H9 (cell line): ENCODE results near the gene SLC25A27. TPM values are rescaled to one million over a fixed set of nuclear protein-coding genes. Genes with fewer than 3 reads are reported as not detected.

Experiments used
- DNase-seq: peaks from one replicate; pipeline ENCODE4 v3.0.0-alpha.2; 2017
- H2AFZ ChIP-seq: one replicate; pipeline ENCODE4 v1.6.1; 2013; ENCODE audit warnings: mild to moderate bottlenecking, low read length, control low read depth, moderate library complexity
- H2AK5ac ChIP-seq: 2 replicates; pipeline ENCODE4 v1.6.1; 2013; ENCODE audit warnings: low read length, control low read depth, mixed read lengths; ENCODE audit not compliant: insufficient read length
- H2BK120ac ChIP-seq: one replicate; pipeline ENCODE4 v1.6.1; 2013; ENCODE audit warnings: low read depth, mild to moderate bottlenecking, low read length, control low read depth, inconsistent platforms; ENCODE audit not compliant: poor library complexity, severe bottlenecking
- H2BK12ac ChIP-seq: 2 replicates; pipeline ENCODE4 v1.6.1; 2013; ENCODE audit warnings: low read length, control low read depth, mixed read lengths, low read depth; ENCODE audit not compliant: insufficient read length
- H2BK15ac ChIP-seq: 2 replicates; pipeline ENCODE4 v1.6.1; 2013; ENCODE audit warnings: low read depth, low read length, control low read depth
- H2BK20ac ChIP-seq: one replicate; pipeline ENCODE4 v1.6.1; 2013; ENCODE audit warnings: low read depth, mild to moderate bottlenecking, low read length, control low read depth, inconsistent platforms; ENCODE audit not compliant: poor library complexity, severe bottlenecking
- H2BK5ac ChIP-seq: 2 replicates; pipeline ENCODE4 v1.6.1; 2013; ENCODE audit warnings: low read length, control low read depth, mixed read lengths; ENCODE audit not compliant: insufficient read length
- H3K14ac ChIP-seq: 2 replicates; pipeline ENCODE4 v1.6.1; 2013; ENCODE audit warnings: low read length, control low read depth; ENCODE audit not compliant: insufficient read depth
- H3K18ac ChIP-seq: 2 replicates; pipeline ENCODE4 v1.6.1; 2013; ENCODE audit warnings: low read depth, mild to moderate bottlenecking, mixed read lengths, low read length, control low read depth; ENCODE audit not compliant: insufficient read length
- H3K23ac ChIP-seq: 2 replicates; pipeline ENCODE4 v1.6.1; 2013; ENCODE audit warnings: low read length, control low read depth, mixed read lengths, low read depth; ENCODE audit not compliant: insufficient read length
- H3K23me2 ChIP-seq: 2 replicates; pipeline ENCODE4 v1.6.1; 2013; ENCODE audit warnings: low read depth, mild to moderate bottlenecking, mixed read lengths, low read length, control low read depth; ENCODE audit not compliant: insufficient read length, poor library complexity, severe bottlenecking
- H3K27ac ChIP-seq: 2 replicates; pipeline ENCODE4 v1.5.1; 2013; ENCODE audit warnings: low read length, control low read depth, mixed read lengths, low read depth; ENCODE audit not compliant: insufficient read length
- H3K27me3 ChIP-seq: 2 replicates; pipeline ENCODE4 v1.6.1; 2013; ENCODE audit warnings: low read length, control low read depth, inconsistent platforms; ENCODE audit not compliant: insufficient read depth
- H3K4ac ChIP-seq: 2 replicates; pipeline ENCODE4 v1.6.1; 2013; ENCODE audit warnings: low read depth, mild to moderate bottlenecking, control low read depth, inconsistent platforms, low read length, moderate library complexity
- H3K4me1 ChIP-seq: 2 replicates; pipeline ENCODE4 v1.6.1; 2013; ENCODE audit warnings: low read length, control low read depth, inconsistent platforms; ENCODE audit not compliant: insufficient read depth
- H3K4me2 ChIP-seq: 2 replicates; pipeline ENCODE4 v1.6.1; 2013; ENCODE audit warnings: low read length, control low read depth, mixed read lengths; ENCODE audit not compliant: insufficient read length, insufficient read depth
- H3K56ac ChIP-seq: 2 replicates; pipeline ENCODE4 v1.6.1; 2013; ENCODE audit warnings: low read depth, mild to moderate bottlenecking, mixed read lengths, low read length, control low read depth; ENCODE audit not compliant: insufficient read length
- H3K79me1 ChIP-seq: 2 replicates; pipeline ENCODE4 v1.6.1; 2013; ENCODE audit warnings: low read depth, mild to moderate bottlenecking, moderate library complexity, low read length, control low read depth, inconsistent platforms; ENCODE audit not compliant: insufficient read depth, poor library complexity, severe bottlenecking
- H3K79me2 ChIP-seq: 2 replicates; pipeline ENCODE4 v1.6.1; 2013; ENCODE audit warnings: low read length, control low read depth, inconsistent platforms; ENCODE audit not compliant: insufficient read depth
- H3K9ac ChIP-seq: 2 replicates; pipeline ENCODE4 v1.6.1; 2013; ENCODE audit warnings: low read length, control low read depth, mixed read lengths; ENCODE audit not compliant: insufficient read length; ENCODE audit errors: extremely low read depth
- H3K9me3 ChIP-seq: one replicate; pipeline ENCODE4 v1.6.1; 2013; ENCODE audit warnings: low read depth, low read length, inconsistent platforms; ENCODE audit not compliant: control insufficient read depth
- H3T11ph ChIP-seq: one replicate; pipeline ENCODE4 v1.6.1; 2013; ENCODE audit warnings: mild to moderate bottlenecking, low read length, control low read depth, inconsistent platforms
- H4K20me1 ChIP-seq: one replicate; pipeline ENCODE4 v1.6.1; 2013; ENCODE audit not compliant: control insufficient read depth, insufficient read length, insufficient read depth
- H4K5ac ChIP-seq: 2 replicates; pipeline ENCODE4 v1.6.1; 2013; ENCODE audit warnings: low read depth, mild to moderate bottlenecking, mixed read lengths, low read length, control low read depth; ENCODE audit not compliant: insufficient read length
- H4K8ac ChIP-seq: replicated peaks from 2 replicates; pipeline ENCODE4 v1.6.1; 2013; ENCODE audit warnings: low read length, control low read depth, mixed read lengths, low read depth; ENCODE audit not compliant: insufficient read length
- H4K91ac ChIP-seq: 2 replicates; pipeline ENCODE4 v1.6.1; 2013; ENCODE audit warnings: low read depth, mild to moderate bottlenecking, moderate library complexity, mixed read lengths, low read length, control low read depth; ENCODE audit not compliant: insufficient read length
- H3K27ac Mint-ChIP-seq, 3 experiments: 2 replicates in 2 of 3; 3 replicates in 1 of 3; pipeline ENCODE4 v1.8.0; 2020 to 2021; ENCODE audit warnings: mixed read lengths in 3 of 3, mild to moderate bottlenecking in 1 of 3, moderate library complexity in 1 of 3
- H3K27me3 Mint-ChIP-seq: 2 replicates; pipeline ENCODE4 v1.8.0; 2021; ENCODE audit warnings: low read depth, mild to moderate bottlenecking, moderate library complexity, mixed read lengths
- H3K36me3 Mint-ChIP-seq, 3 experiments: 2 replicates in 2 of 3; 3 replicates in 1 of 3; pipeline ENCODE4 v1.8.0; 2020 to 2021; ENCODE audit warnings: low read depth in 3 of 3, mixed read lengths in 3 of 3; ENCODE audit not compliant: insufficient read depth in 1 of 3
- H3K4me1 Mint-ChIP-seq, 2 experiments: 2 replicates each; pipeline ENCODE4 v1.8.0; 2020; ENCODE audit warnings: mixed read lengths in 2 of 2
- H3K4me3 Mint-ChIP-seq, 2 experiments: 2 replicates in 1 of 2; 3 replicates in 1 of 2; pipeline ENCODE4 v1.8.0; 2020 to 2021; ENCODE audit warnings: mild to moderate bottlenecking in 2 of 2, mixed read lengths in 2 of 2, moderate library complexity in 1 of 2
- H3K9me3 Mint-ChIP-seq, 2 experiments: 2 replicates in 1 of 2; 3 replicates in 1 of 2; pipeline ENCODE4 v1.8.0; 2020; ENCODE audit warnings: mild to moderate bottlenecking in 2 of 2, mixed read lengths in 2 of 2, moderate library complexity in 1 of 2
- CTCF ChIP-seq: fragments of 200-600 bp; sonication (generic); conservative IDR thresholded peaks from 3 replicates; pipeline ENCODE4 v1.8.0; 2021; ENCODE audit warnings: antibody characterized with exemption, mild to moderate bottlenecking
- total RNA-seq: library from RNA; stranded (reverse); gene quantifications from 2 replicates; pipeline ENCODE4 v1.2.1, GENCODE V29; 2021

SLC25A27 gene
- total RNA-seq, 1 experiment from 2014 or later = 5.1 TPM

- H3K27me3 ChIP-seq = no peaks in the 10 kb centered on the region; the same call in 1 of the 2 replicates
- no peak overlapping the region for H3T11ph ChIP-seq
- Mint-ChIP-seq H3K9me3 (no peaks in the 10 kb centered on the region), H3K4me1 (peaks cover 6 to 7% of the 10 kb centered on the region in 2 experiments), H3K27ac (no peak overlapping the region), H3K27me3 (peaks cover 20% of the 10 kb centered on the region), H3K36me3 (no peaks in the 10 kb centered on the region; a peak in 1 of 7 replicates), H3K4me3 (no peak overlapping the region)
- H4K5ac ChIP-seq = no peak overlapping the region
- no peak overlapping the region for H3K56ac ChIP-seq
- H4K8ac ChIP-seq = no peak overlapping the region
- H3K79me2 ChIP-seq = no peaks in the 10 kb centered on the region
- H3K23ac ChIP-seq = no peak overlapping the region
- H3K79me1 ChIP-seq = no peaks in the 10 kb centered on the region
- no peak overlapping the region for H3K4me2 ChIP-seq
- no peak for DNase-seq
- no peaks in the 10 kb centered on the region for H3K23me2 ChIP-seq
- H3K14ac ChIP-seq = no peak overlapping the region
- H2BK12ac ChIP-seq = no peak overlapping the region
- no peaks in the 10 kb centered on the region for H3K4me1 ChIP-seq
- no peak overlapping the region for H3K27ac ChIP-seq
- no peaks in the 10 kb centered on the region for H4K20me1 ChIP-seq
- no peak overlapping the region for H2BK5ac ChIP-seq
- H3K18ac ChIP-seq = no peak overlapping the region
- no peak overlapping the region for H3K9ac ChIP-seq
- H4K91ac ChIP-seq = no peak overlapping the region
- no peak overlapping the region for H2BK120ac ChIP-seq
- TF ChIP-seq CTCF = no peak
- no peak overlapping the region for H2BK15ac ChIP-seq
- H2AK5ac ChIP-seq = no peak overlapping the region
- no peak overlapping the region for H2BK20ac ChIP-seq
- H2AFZ ChIP-seq = no peak overlapping the region
- H3K9me3 ChIP-seq = no peaks in the 10 kb centered on the region
- H3K4ac ChIP-seq = no peak overlapping the region
Measured at GRCh38 chr6:46657642-46658041, 4.9 kb downstream of the SLC25A27 start.
